ENCODE results near the gene XYLT1.
A peak's percentile ranks its signal among the peaks of the same experiment; 100 is the strongest.
"Not testable (repeated sequence)": the region's sequence is repeated elsewhere in the genome, so short reads cannot be mapped to it uniquely, and the experiment has no call there.

Gene XYLT1

GRCh38 chr16:17481736-17482135 lies 11.0 kb upstream of the XYLT1 start:
- no peak overlapping the region for H3K4me3 ChIP-seq

GRCh38 chr16:17477260-17477545 lies 6.4 kb upstream of the XYLT1 start:
- not testable (repeated sequence) for H3K4me1 ChIP-seq, H3K36me3 ChIP-seq, H3K9me3 ChIP-seq, DNase-seq, H3K4me3 ChIP-seq, H3K27ac ChIP-seq
- intact Hi-C loops (cut with DNase I; ENCODE audit: low total_unique reads), result loop anchor here (5.0 kb wide), 1 partner anchor 100 kb away; no protein-coding TSS in a partner anchor
- peaks cover 0 to 20% of the 10 kb centered on the region in 2 donors for H3K27me3 ChIP-seq

More at GRCh38 chr16:17481736-17482135, 11.0 kb upstream of the XYLT1 start:
- no peaks in the 10 kb centered on the region for H3K9me3 ChIP-seq
- peaks cover 0 to 24% of the 10 kb centered on the region in 2 donors for H3K27me3 ChIP-seq
- no peak for DNase-seq
- no peak overlapping the region for H3K27ac ChIP-seq
- H3K36me3 ChIP-seq, result no peaks in the 10 kb centered on the region
- TF ChIP-seq CTCF (IDR thresholded peaks at IDR 0.05), result no peak
- intact Hi-C loops (cut with DNase I; ENCODE audit: low total_unique reads), result no loop called here
- no peaks in the 10 kb centered on the region for H3K4me1 ChIP-seq

GRCh38 chr16:17476414-17477259 lies 5.9 kb upstream of the XYLT1 start:
- Histone ChIP-seq H3K27me3 (peaks cover 0 to 18% of the 10 kb centered on the region in 2 donors), H3K27ac (no peak overlapping the region), H3K9me3 (no peaks in the 10 kb centered on the region), H3K4me1 (peaks cover 0 to 9% (median 6%) of the 10 kb centered on the region in 4 donors), H3K4me3 (no peak overlapping the region), H3K36me3 (no peaks in the 10 kb centered on the region)
- peak; percentile 49 to 53 for TF ChIP-seq CTCF (IDR thresholded peaks at IDR 0.05)
- no peak for DNase-seq
- intact Hi-C loops (cut with DNase I; ENCODE audit: low total_unique reads), result loop anchor here (5.0 kb wide), 1 partner anchor 101 kb away; no protein-coding TSS in a partner anchor

GRCh38 chr16:17475104-17475503 lies 4.3 kb upstream of the XYLT1 start:
- Histone ChIP-seq H3K27ac (no peak overlapping the region), H3K27me3 (peaks cover 0 to 9% of the 10 kb centered on the region in 2 donors), H3K36me3 (no peaks in the 10 kb centered on the region), H3K4me1 (peaks cover 0 to 17% (median 8%) of the 10 kb centered on the region in 4 donors), H3K9me3 (no peaks in the 10 kb centered on the region), H3K4me3 (no peak overlapping the region)
- peak in 1 of 2 donors; percentile 7 for DNase-seq
- TF ChIP-seq CTCF (IDR thresholded peaks at IDR 0.05), result no peak
- intact Hi-C loops (cut with DNase I; ENCODE audit: low total_unique reads), result loop anchor here (5.0 kb wide), 1 partner anchor 102 kb away; no protein-coding TSS in a partner anchor

- Histone ChIP-seq H3K27me3 (peaks cover 0 to 4% of the 10 kb centered on the region in 2 donors), H3K4me1 (peaks cover 0 to 23% (median 9%) of the 10 kb centered on the region in 4 donors), H3K9me3 (no peaks in the 10 kb centered on the region), H3K27ac (no peak overlapping the region), H3K36me3 (no peaks in the 10 kb centered on the region), H3K4me3 (no peak overlapping the region)
- no peak for TF ChIP-seq CTCF (IDR thresholded peaks at IDR 0.05)
- intact Hi-C loops (cut with DNase I; ENCODE audit: low total_unique reads), result loop anchor here (5.0 kb wide), 1 partner anchor 67 kb away; no protein-coding TSS in a partner anchor
- peak in 1 of 2 donors; percentile 1 for DNase-seq
Measured at GRCh38 chr16:17474572-17474971, 3.8 kb upstream of the XYLT1 start.

- H3K36me3 ChIP-seq, result no peaks in the 10 kb centered on the region
- H3K27me3 ChIP-seq, result no peaks in the 10 kb centered on the region
- H3K27ac ChIP-seq, result no peak overlapping the region
- intact Hi-C loops (cut with DNase I; ENCODE audit: low total_unique reads), result loop anchor here (5.0 kb wide), 1 partner anchor 67 kb away; no protein-coding TSS in a partner anchor
- DNase-seq, result no peak
- H3K4me1 ChIP-seq, result peaks cover 0 to 28% (median 13%) of the 10 kb centered on the region in 4 donors
- TF ChIP-seq CTCF (IDR thresholded peaks at IDR 0.05), result no peak
- H3K4me3 ChIP-seq, result no peak overlapping the region
- H3K9me3 ChIP-seq, result no peaks in the 10 kb centered on the region
Measured at GRCh38 chr16:17474037-17474436, 3.3 kb upstream of the XYLT1 start.

Data from tibial artery (tissue), 4 donors.